Common myeloid progenitor, CD34-positive (primary cell): ENCODE data around the gene RMND1.

Experiments used
- CTCF ChIA-PET: fragments of 350-600 bp; sonication (Branson Sonifier 250); formaldehyde crosslinking; loops from one replicate; lab custom pipeline; 2021; ENCODE audit warnings: antibody characterized with exemption; lab: Charles Lee
- POLR2A ChIA-PET: fragments of 350-600 bp; sonication (Branson Sonifier 250); formaldehyde crosslinking; loops from one replicate; lab custom pipeline; 2021; ENCODE audit warnings: antibody characterized with exemption; lab: Charles Lee
- DNase-seq, 3 donors: peaks; one replicate each; pipeline versions ENCODE4 v3.0.0 to v3.0.0-alpha.2; 2013
- H3K27ac ChIP-seq, 2 experiments: 1 replicate in 1 of 2; 2 replicates in 1 of 2; pipeline ENCODE4 v1.7.0; 2013; ENCODE audit warnings: inconsistent platforms in 2 of 2, low read length in 2 of 2, mild to moderate bottlenecking in 2 of 2, low read depth in 1 of 2, moderate library complexity in 1 of 2; ENCODE audit not compliant: severe bottlenecking in 2 of 2, insufficient read depth in 1 of 2, poor library complexity in 1 of 2
- H3K27me3 ChIP-seq, 5 experiments: replicated peaks in 2 of 5; 1 replicate in 3 of 5; 2 replicates in 2 of 5; pipeline versions ENCODE4 v1.6.1 to v1.7.0; 2013; ENCODE audit warnings: low read length in 4 of 5, mild to moderate bottlenecking in 2 of 5, moderate library complexity in 2 of 5, inconsistent platforms in 1 of 5; ENCODE audit not compliant: insufficient read depth in 5 of 5, control insufficient read depth in 4 of 5
- H3K36me3 ChIP-seq, 4 experiments: 1 replicate in 2 of 4; 2 replicates in 2 of 4; pipeline versions ENCODE4 v1.6.1 to v1.7.0; 2013; ENCODE audit warnings: low read length in 3 of 4, control low read depth in 1 of 4, mild to moderate bottlenecking in 1 of 4; ENCODE audit not compliant: control insufficient read depth in 4 of 4, insufficient read depth in 4 of 4
- H3K4me1 ChIP-seq, 4 experiments: 1 replicate in 3 of 4; 2 replicates in 1 of 4; pipeline versions ENCODE4 v1.6.1 to v1.7.1; 2013; ENCODE audit warnings: low read length in 3 of 4, mild to moderate bottlenecking in 3 of 4, control low read depth in 1 of 4, inconsistent platforms in 1 of 4, moderate library complexity in 1 of 4; ENCODE audit not compliant: control insufficient read depth in 4 of 4, insufficient read depth in 4 of 4; ENCODE audit errors: control extremely low read depth in 1 of 4
- H3K4me3 ChIP-seq, 7 experiments: 1 replicate in 4 of 7; 2 replicates in 3 of 7; pipeline versions ENCODE4 v1.5.1 to v1.7.0; 2013; ENCODE audit warnings: mild to moderate bottlenecking in 7 of 7, low read length in 6 of 7, moderate library complexity in 6 of 7, inconsistent platforms in 2 of 7, low read depth in 2 of 7, control low read depth in 1 of 7; ENCODE audit not compliant: insufficient read depth in 4 of 7, control insufficient read depth in 1 of 7; ENCODE audit errors: extremely low read depth in 1 of 7
- H3K9me3 ChIP-seq, 5 experiments: 1 replicate in 4 of 5; 2 replicates in 1 of 5; pipeline versions ENCODE4 v1.6.1 to v1.7.1; 2013; ENCODE audit warnings: low read length in 4 of 5, mild to moderate bottlenecking in 2 of 5, inconsistent platforms in 1 of 5, low read depth in 1 of 5, moderate library complexity in 1 of 5; ENCODE audit not compliant: control insufficient read depth in 4 of 5, insufficient read depth in 2 of 5; ENCODE audit errors: control extremely low read depth in 1 of 5
- WGBS: methylation state at CpG from one replicate; pipeline ENCODE4 v1.1.5; 2013; ENCODE audit not compliant: insufficient coverage; 5-methylcytosine and 5-hydroxymethylcytosine counted together

RMND1 gene

DNA sequence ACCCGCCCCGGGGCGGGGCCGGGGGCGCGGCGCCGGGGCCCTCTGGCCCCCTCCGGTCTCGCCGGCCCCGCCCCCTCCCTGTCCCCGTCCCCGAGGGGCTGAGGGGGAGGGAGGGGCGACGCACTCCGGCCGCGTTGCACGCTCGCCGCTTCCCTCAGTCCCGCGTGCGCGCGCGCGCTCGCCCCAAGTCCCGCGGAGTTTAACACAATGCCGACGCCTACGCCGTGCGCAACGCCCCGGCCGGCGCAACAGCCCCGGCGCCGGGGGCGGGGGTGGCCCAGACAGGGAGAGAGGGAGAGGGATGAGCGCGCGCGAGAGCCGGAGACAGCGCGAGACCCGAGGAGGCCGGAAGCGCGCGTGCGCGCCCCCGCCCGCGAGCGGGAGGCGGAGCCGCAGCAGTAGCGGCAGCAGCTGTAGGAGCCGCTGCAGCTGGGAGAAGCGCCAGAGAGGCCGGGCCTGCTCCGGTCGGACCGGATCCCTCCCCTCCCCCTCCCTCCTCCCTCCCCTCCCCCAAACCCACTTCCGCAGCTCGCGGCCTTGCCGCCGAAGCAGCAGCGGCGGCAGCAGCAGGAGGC, 61.6 kb downstream of the RMND1 start:
- POLR2A ChIA-PET, result interaction anchor here (0.6 to 1.0 kb wide), 2 partner anchors 137 to 524 kb away, joined by 3 read pairs; no protein-coding TSS in a partner anchor
- H3K27me3 ChIP-seq, result no peaks in the 10 kb centered on the region
- peak; percentile 99 to 100 (median 99) for DNase-seq
- peak overlapping the region; percentile 25 to 95 for H3K27ac ChIP-seq
- H3K36me3 ChIP-seq, result peaks cover 0 to 2% (median 1%) of the 10 kb centered on the region in 4 experiments
- CTCF ChIA-PET, result interaction anchor here (0.5 to 1.5 kb wide), 8 partner anchors 16 to 526 kb away, joined by 3 to 8 read pairs (median 3); partner anchors contain the start of gene RMND1
- peak overlapping the region; percentile 79 to 96 (median 92) for H3K4me3 ChIP-seq
- H3K4me1 ChIP-seq, result peaks cover 28 to 51% (median 40%) of the 10 kb centered on the region in 4 experiments
- H3K9me3 ChIP-seq, result no peaks in the 10 kb centered on the region
- WGBS, result 0% methylated on average over 43 of the region's 79 CpGs

DNA sequence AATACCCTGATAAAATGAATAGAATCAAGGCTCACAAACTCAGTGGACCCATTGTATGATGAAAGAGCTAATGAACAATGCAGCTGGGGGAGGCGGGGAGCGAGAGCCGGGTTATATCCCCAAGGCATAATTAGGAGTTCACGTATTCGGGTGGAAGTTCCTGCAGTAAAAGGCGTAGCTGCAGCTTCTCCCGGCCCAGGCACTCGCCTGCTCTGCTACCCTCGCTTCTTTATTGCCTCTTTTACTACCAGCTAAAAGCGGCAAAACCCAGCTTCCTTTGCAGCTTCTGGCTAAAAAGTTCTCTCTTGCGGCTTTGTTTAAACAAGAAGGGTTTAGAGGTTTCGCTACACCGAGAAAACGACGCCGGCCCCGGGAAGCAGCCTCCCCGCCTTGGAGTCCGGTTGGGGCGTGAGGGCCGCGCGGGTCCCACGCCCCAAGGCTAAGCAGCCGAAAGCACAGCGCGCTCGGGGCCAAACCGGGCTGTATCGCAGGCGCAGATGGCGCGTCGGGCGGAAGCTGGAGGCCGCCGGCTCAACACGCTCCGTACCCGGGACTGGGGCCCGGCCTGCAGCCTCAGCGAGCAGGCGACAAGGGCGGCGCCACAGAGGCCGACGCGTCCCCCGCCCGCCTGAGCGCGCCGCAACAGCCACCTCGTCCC, 62.2 kb downstream of the RMND1 start:
- Histone ChIP-seq H3K27ac (peak overlapping the region; percentile 84 to 95), H3K36me3 (peaks cover 0 to 2% (median 0%) of the 10 kb centered on the region in 4 experiments), H3K4me1 (peaks cover 29 to 56% (median 46%) of the 10 kb centered on the region in 4 experiments), H3K4me3 (peak overlapping the region; percentile 58 to 96 (median 92)), H3K9me3 (no peaks in the 10 kb centered on the region), H3K27me3 (no peaks in the 10 kb centered on the region)
- CTCF ChIA-PET, result interaction anchor here (0.5 to 1.5 kb wide), 8 partner anchors 11 to 525 kb away, joined by 3 to 8 read pairs (median 3); partner anchors contain the start of gene RMND1
- no peak for DNase-seq
- POLR2A ChIA-PET, result interaction anchor here (0.6 to 1.0 kb wide), 2 partner anchors 138 to 523 kb away, joined by 3 read pairs; no protein-coding TSS in a partner anchor
- WGBS, result under 1% methylated on average over 38 of the region's 54 CpGs

DNA sequence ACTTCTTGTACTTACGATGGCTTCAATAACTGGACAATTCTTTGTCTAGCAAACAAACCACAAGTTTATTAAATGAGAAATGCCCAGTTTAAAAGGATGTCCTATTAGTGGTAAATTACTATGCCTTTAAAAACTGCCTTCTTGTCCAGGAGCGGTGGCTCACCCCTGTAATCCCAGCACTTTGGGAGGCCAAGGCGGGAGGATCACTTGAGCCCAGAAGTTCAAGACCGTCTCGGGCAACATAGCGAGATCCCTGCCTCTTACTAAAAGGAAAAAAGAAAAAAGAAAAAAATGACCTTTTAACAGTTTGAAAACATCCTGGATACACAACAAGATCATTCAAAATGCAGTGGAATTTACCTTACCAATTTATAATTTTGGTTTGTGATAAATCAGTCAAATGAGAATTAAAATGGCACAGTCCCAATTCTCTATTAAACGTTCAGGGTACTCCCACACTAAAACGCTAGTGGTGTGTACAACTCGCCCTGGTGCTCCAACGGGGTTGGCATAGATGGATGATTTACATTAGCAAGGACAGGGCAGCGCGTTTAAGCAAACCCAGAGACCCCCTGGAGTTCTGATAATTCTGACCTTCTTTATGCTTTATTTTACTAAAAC, 62.8 kb downstream of the RMND1 start:
- peak; percentile 32 to 66 (median 56) for DNase-seq

DNA sequence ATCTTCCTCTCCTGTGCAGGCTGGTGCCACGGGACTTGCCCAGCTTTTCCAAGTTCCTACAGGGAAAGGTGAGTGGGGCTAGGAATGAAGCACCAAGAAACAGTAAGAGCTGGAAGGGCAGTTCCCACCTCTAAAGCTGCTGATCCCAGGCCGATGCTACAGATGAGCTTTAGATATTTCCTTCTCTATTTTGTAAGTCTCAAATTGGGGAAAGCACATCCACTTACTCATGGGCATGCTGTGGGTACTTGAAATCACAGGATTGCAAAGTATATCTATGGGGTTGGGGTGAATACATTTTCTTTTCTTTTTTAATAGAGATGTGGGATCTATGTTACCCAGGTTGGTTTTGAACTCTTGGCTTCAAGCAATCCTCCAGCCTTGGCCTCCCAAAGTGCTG, 63.7 kb downstream of the RMND1 start:
- Histone ChIP-seq H3K27me3 (no peaks in the 10 kb centered on the region), H3K4me1 (peaks cover 28 to 50% (median 42%) of the 10 kb centered on the region in 4 experiments), H3K9me3 (no peaks in the 10 kb centered on the region), H3K27ac (no peak overlapping the region), H3K36me3 (peaks cover 0 to 3% (median 0%) of the 10 kb centered on the region in 4 experiments), H3K4me3 (peak overlapping the region in 2 of 7 experiments; percentile 42 to 93)
- POLR2A ChIA-PET, result interaction anchor here (0.6 kb wide), 1 partner anchor 1643 kb away, joined by 3 read pairs; no protein-coding TSS in a partner anchor
- DNase-seq, result no peak
- CTCF ChIA-PET, result interaction anchor here (1.0 to 1.2 kb wide), 2 partner anchors 22 to 24 kb away, joined by 3 read pairs; no protein-coding TSS in a partner anchor
- 0% methylated on average over 1 of the region's 2 CpGs for WGBS

More for the DNA sequence above, 62.8 kb downstream of the RMND1 start:
- Histone ChIP-seq H3K36me3 (peaks cover 0 to 2% (median 0%) of the 10 kb centered on the region in 4 experiments), H3K27me3 (no peaks in the 10 kb centered on the region), H3K9me3 (no peaks in the 10 kb centered on the region), H3K4me3 (peak overlapping the region in 6 of 7 experiments; percentile 86 to 96 (median 92)), H3K4me1 (peaks cover 28 to 56% (median 47%) of the 10 kb centered on the region in 4 experiments), H3K27ac (peak overlapping the region; percentile 84 to 95)
- CTCF ChIA-PET, result interaction anchor here (0.8 to 1.3 kb wide), 6 partner anchors 10 to 524 kb away, joined by 3 to 8 read pairs (median 3); no protein-coding TSS in a partner anchor
- 4% methylated on average over 4 of the region's 12 CpGs for WGBS
- POLR2A ChIA-PET, result no interaction called here

DNA sequence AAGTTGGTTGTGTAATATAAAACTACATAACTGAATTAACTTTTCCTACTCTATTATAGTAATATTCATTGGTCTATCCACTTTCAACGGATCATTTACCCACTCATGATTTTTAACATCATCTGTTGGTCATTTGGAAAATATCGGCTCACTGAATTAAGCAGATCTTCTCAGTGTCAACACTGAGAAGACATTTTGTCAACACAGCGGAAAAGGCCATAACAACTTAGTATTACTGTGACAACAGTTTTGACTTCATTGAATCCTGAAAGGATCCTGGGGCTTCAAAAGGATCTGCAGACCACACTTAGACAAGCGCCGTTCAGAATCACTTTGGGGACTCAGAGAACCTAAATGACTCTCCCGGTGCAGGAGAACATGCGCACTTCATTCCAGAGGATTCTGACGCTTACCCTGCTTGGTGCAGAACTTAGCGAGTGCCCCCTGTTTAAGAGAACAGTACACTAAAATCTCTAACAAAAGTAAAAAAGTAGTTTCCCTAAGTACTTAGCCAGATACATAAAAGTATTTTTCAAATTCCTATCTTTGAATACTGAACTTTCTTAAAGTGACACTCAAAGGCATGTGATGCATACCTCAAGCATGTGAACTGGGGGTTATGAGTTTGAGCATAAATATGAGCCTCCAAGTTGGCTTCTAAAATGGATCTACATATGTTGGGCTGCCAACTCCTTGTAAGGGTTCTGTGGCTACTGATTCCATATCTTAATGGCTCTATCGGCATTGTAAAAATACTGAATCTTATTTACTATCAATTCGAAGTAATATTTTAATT, 64.6 kb downstream of the RMND1 start:
- CTCF ChIA-PET, result interaction anchor here (1.0 to 1.2 kb wide), 2 partner anchors 21 to 23 kb away, joined by 3 read pairs; no protein-coding TSS in a partner anchor
- no peak for DNase-seq
- 98% methylated on average over 9 of the region's 11 CpGs for WGBS

DNA sequence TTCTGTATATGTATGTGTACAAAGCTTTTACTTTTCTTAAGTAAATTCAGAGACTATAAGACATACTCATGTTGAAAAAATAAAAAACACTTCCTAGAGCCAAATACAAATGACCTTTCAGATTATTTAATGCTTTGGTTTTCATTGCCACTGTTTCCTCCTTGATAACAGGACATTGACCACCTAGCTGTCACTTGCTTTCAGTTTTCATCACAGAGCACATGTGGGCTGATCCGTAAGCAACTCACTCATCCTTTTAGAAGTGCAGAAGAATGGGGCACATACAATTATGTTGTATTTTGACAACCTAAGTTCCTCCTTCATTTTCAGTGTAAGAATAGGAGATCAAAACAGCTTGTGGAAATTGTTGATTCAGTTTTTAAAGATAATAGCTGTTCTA, 66.7 kb downstream of the RMND1 start:
- CTCF ChIA-PET, result interaction anchor here (1.0 to 1.3 kb wide), 2 partner anchors 19 to 61 kb away, joined by 3 to 4 read pairs; no protein-coding TSS in a partner anchor
- no peaks in the 10 kb centered on the region for H3K27me3 ChIP-seq
- peak; percentile 50 to 81 (median 67) for DNase-seq

More for the DNA sequence above, 64.6 kb downstream of the RMND1 start:
- H3K4me3 ChIP-seq, result no peak overlapping the region
- no peaks in the 10 kb centered on the region for H3K9me3 ChIP-seq
- peaks cover 21 to 42% (median 34%) of the 10 kb centered on the region in 4 experiments for H3K4me1 ChIP-seq
- no peaks in the 10 kb centered on the region for H3K27me3 ChIP-seq
- H3K36me3 ChIP-seq, result peaks cover 0 to 4% (median 0%) of the 10 kb centered on the region in 4 experiments
- POLR2A ChIA-PET, result interaction anchor here (0.6 kb wide), 1 partner anchor 1642 kb away, joined by 3 read pairs; no protein-coding TSS in a partner anchor
- H3K27ac ChIP-seq, result no peak overlapping the region

More for the DNA sequence above, 66.7 kb downstream of the RMND1 start:
- Histone ChIP-seq H3K9me3 (no peaks in the 10 kb centered on the region), H3K36me3 (peaks cover 0 to 4% (median 0%) of the 10 kb centered on the region in 4 experiments), H3K4me3 (peak overlapping the region in 4 of 7 experiments; percentile 13 to 40 (median 20)), H3K4me1 (peaks cover 19 to 43% (median 37%) of the 10 kb centered on the region in 4 experiments), H3K27ac (peak overlapping the region in 1 of 2 experiments; percentile 46)
- POLR2A ChIA-PET, result no interaction called here
- WGBS, result no CpG with 5 or more reads among the region's 1 CpG
